ENCODE results near the gene UNK.
"Not testable (repeated sequence)": the region's sequence is repeated elsewhere in the genome, so short reads cannot be mapped to it uniquely, and the experiment has no call there.

UNK gene

DNA sequence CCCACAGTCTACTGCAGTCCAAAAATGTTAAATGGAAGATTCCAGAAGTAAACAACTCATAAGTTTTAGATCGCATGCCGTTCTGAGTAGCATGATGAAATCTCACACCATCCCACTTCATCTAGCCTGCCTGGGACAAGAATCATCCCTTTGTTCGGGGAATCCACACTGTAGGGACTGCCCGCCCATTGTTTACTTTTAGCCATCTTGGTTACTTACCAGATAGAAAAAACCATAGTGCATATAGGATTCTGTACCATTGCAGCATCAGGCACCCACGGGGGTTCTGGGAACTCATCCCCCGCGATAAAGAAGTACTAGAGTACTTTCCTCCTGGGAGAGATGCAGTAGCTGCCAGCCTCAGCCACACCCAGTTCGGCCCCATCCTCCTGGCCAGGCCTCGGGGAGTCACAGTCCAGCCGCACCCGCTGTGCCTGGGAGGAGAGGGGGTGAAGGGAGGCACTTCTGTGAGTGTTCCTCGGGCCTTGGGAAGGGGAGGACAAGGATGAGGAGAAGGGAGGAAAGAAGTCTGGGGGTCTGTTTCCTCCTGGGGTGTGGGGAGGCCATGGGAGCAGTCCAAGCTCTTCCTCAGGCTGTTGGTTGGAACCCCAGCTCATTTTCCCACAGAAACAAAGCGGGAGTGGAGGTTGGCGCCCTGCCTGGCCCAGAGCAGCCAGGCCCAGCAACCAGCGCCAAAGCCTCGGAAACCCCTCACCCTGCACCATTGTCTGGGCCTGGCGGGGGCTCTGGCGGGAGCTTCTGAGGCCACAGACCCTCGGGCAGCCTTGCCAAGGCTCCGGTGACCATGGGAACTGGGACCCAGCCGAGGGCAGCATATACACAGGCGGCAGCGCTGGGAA lies 84.9 kb downstream of the UNK start:
- no peak for FAIRE-seq
- DNase-seq (ENCODE audit: insufficient read length) = no peak
- TF ChIP-seq TAF1 (IDR thresholded peaks at IDR 0.05; ENCODE audit: borderline replicate concordance, low read depth, low read length) (no peak), POLR2AphosphoS5 (IDR thresholded peaks at IDR 0.05; ENCODE audit: low read depth, low read length) (no peak), POLR2A (IDR thresholded peaks at IDR 0.05; ENCODE audit: low read depth, low read length) (no peak)

DNA sequence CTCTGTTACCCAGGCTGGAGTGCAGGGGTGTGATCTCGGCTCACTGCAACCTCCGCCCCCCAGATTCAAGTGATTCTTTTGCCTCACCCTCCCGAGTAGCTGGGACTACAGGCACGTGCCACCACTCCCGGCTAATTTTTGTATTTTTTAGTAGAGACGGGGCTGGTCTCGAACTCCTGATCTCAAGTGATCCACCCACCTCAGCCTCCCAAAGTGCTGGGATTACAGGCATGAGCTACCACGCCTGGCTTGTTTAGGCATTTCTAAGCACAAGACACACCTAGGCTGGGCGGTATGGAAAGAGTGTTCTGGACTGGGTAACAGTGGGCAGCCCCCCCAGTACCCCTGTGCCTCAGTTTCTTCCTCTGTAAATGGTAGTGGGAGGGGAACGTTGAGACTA lies 85.6 kb downstream of the UNK start:
- not testable (repeated sequence) for FAIRE-seq; DNase-seq (ENCODE audit: insufficient read length)

DNA sequence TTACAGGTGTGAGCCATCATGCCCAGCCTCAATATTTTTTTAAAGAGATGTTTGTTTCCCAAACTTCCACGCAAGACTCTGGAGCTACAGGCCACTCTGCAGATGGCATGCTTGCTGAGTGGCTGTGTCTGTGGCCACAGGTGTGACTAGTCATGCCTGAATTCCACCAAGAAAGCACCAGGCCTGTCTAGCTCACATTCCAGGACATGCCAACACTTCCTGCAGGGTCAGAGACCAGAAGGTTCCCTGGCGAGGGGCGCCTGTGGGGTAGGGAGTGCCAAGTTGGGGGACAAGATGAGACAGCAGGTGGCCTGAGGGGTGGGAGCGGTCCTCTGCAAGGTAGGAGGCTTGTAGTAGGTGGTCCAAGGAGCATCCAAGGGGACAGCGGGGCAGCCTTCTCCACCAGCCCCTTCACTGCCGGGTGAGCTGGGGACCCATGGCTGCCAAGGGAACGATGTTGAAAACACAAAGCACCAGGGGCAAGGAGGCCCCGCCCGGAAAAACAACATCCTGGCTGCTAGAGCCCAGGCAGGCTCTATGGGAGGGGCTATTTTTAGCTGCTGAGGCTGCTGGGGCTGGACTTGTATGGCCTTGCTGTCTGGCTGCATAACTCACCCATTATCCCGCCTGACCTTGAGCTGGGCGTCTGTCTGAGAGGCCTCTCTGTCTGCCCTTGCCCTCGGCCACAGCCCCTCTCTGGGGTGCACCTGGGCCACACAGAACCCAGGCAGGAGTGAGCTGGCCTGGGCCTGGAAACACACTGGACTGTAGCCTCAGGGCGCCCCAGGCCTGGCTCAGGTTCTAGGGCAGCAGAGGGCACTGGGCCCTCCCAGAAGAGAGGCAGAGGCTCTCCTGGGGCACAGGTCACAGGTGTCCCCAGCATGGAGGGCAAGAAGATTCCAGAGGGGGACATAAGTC lies 88.1 kb downstream of the UNK start:
- DNase-seq (ENCODE audit: insufficient read length) (no peak), FAIRE-seq (no peak)
- TF ChIP-seq POLR2AphosphoS5 (IDR thresholded peaks at IDR 0.05; ENCODE audit: low read depth, low read length) (no peak), TAF1 (IDR thresholded peaks at IDR 0.05; ENCODE audit: borderline replicate concordance, low read depth, low read length) (no peak), POLR2A (IDR thresholded peaks at IDR 0.05; ENCODE audit: low read depth, low read length) (no peak)

DNA sequence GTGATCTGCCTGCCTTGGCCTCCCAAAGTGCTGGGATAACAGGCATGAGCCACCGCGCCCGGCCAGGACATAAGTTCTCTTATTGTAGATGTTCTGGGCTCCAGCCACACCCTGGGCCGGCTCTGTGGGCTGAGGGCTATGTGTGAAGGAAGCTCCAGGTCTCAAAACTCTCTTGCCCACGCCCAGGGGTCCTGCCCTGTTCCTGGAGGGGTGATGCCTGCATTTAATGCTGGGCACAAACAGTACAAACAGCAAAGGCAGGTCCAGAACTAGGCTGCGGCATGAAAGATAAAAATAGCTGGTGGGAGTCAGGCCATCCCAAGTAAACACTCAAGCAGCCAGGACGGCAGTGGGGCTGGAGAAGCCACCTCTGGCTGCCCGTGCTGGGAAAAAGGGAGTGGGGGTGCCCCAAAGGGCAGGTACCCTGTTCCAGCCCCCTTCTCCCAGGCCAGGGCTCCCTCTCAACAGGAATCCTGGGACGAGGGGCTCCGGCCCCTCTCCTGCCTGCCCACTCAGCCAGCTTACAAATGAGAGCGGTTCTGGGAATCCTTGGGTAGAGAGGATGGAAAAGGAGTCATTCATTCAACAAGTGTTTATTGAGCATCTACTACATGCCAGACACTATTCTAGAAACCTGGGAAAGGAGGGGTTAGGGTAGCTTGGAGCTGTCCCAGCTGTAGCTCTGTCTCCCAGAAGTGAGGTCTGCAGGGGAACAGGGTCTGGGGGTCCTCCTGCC lies 89.1 kb downstream of the UNK start:
- no peak for DNase-seq (ENCODE audit: insufficient read length)
- TF ChIP-seq POLR2AphosphoS5 (IDR thresholded peaks at IDR 0.05; ENCODE audit: low read depth, low read length) (no peak), TAF1 (IDR thresholded peaks at IDR 0.05; ENCODE audit: borderline replicate concordance, low read depth, low read length) (no peak), POLR2A (IDR thresholded peaks at IDR 0.05; ENCODE audit: low read depth, low read length) (no peak)
- FAIRE-seq = no peak

DNA sequence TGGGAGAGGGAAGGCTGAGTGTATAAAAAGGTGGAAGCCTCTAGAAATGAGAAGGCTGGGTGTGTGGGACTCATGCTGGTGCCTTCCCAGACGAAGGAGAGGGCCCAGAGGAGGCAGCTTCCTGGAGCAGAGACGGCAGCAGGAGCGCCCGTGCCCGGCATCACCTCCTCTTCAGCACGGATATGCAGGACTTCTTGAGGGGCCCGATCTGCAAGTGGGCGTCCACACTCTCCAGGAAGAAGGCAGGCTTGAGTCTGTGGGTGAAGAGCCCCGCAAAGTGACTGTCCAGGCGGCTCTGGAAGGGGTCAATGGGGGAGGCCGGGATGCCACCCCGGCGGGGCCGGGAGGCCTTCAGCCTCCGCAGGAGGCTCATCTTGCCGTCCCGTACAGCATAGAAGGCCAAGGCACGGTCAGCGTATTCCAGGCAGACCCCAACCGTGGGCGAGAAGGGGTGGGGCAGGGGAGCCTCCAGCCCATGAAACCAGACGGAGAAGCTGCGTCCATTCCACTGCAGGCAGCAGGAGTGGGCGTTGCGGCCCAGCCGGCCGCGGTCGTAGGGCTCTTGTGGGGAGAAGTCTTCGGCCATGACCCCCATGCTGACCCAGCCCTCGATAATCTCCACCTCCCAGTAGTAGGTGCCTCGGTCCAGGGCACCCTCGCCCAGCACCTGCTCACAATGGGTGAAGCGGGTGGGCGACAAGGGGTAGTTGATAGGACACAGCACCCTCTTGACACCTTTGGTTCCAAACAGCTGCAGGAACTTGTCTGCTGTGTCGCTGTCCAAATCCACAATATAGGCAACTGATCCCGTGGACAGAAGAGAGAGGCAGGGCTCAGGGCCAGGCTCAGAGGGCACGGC lies 89.9 kb downstream of the UNK start:
- TF ChIP-seq POLR2A (IDR thresholded peaks at IDR 0.05; ENCODE audit: low read depth, low read length) (no peak), POLR2AphosphoS5 (IDR thresholded peaks at IDR 0.05; ENCODE audit: low read depth, low read length) (no peak), TAF1 (IDR thresholded peaks at IDR 0.05; ENCODE audit: borderline replicate concordance, low read depth, low read length) (no peak)
- DNase-seq (ENCODE audit: insufficient read length) = no peak
- FAIRE-seq = no peak

Measured in GM12892 (cell line).